C1 segment of cervical spinal cord (tissue), 14 donors: ENCODE measurements around the gene VIPR2.

ENCODE experiments used
- DNase-seq, 14 donors: peaks; one replicate each; lab custom pipeline; 2025; lab: John Stamatoyannopoulos, UW

The VIPR2 gene

DNA sequence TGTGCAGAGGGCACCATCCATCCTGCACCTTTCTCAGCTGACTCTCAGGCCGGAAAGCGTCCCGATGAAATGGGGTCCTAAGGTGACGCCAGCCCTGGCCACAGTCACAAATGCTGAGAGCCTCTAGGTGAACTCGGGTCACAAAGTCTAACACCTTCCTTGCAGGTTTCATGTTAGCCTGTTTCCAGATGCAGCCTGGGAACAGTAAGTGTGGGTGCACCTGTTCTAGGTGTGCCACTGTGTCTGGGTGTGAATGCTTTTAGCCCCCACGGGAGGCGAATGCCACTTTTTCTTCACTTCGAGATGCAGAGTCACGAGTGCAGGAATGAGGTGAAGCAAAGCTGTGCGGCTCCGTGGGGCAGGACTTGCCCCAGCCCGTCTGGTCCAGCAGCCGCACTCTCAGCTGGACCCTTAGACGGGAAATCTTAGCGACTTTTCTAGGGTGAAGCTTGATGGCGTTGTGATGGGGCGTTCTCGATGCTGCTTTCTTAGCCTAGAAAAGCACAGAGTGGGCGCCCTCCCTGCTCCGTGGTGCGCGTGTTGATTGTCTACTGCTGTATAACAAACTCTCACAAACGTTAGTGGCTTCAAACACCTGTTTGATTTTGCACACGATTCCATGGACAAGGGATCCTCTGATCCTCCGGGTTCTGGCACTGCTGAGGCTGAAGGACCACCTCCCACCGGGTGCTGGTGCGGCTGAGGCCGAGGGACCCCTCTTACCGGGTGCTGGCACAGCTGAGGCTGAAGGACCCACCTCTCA, 13.6 kb upstream of the VIPR2 start:
- no peak for DNase-seq

DNA sequence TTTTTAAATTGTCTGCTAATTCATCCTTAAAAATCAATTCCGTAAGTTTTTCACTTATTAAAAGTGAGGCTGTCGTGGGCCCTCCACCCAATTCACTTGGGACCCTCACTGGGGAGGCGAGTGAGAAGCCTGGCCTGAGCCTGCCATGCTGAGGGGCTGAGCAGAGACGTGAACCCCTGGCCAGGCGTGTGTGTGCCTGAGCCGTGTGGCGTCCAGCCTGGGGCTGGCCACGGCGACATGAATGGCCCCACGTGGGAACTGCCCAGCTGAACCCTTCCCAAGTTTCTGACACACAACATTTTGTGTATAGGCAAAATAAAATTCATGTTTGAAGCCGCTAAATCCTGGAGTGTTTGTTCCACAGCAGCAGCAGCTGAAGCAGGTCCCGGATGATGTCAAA, 13.0 kb upstream of the VIPR2 start:
- DNase-seq = no peak

DNA sequence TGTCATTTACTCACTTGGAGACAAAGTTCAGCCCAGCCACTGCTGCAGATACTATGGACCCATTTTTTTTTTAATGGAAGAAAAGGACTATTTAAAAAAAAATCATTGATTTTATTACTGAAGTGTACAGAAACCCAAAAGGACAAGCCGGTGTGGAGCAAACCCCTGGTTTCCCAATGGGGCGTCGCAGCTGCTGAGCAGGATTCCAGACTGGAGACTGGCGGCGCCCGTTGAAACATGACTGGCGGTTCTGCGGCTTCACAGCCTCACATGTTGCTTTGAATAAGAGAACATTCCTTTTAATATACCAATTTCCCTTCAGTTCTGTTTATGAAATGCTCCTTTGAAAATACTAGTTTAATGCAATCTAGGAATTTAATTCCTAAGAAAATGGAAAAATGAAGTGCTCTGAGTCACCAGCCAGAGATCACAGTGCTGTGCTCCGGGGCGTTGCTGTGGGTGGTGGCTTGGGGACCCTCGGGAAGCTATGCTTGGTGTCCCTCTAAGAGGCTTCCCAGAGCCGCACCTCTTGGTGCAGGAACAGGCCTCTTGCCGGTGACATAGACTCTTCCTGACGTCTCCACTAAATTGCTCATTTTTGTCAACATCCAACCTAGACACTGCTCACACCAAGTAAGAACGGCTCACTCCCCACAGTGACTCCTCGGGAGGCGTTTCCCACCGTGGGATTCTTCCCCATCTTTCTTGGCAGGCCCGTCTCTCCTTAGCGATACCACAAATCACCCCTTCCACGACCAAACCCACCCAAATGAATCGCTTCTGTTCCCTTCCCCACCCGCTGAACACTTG, 12.0 kb upstream of the VIPR2 start:
- DNase-seq = no peak

DNA sequence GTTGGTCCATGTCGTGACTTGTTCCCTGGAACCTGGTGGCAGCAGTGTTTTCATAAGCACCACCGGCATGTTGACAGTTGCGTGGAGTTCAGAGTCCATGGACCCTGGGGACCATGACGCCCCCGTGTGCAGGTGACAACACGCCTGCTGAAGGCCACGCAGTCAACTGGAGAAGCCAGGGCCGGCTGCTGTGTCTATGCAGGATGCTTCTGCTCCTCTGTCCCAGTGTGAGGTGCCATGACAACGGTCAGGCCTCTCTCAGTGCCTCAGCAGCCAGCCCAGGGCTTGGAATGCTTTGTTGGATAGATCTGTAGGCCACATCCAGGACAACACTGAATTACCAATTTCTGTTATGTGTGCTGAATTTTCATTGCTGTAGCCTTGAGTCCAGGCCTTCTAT, 10.7 kb upstream of the VIPR2 start:
- DNase-seq = peak in 1 of 14 donors; percentile 9

DNA sequence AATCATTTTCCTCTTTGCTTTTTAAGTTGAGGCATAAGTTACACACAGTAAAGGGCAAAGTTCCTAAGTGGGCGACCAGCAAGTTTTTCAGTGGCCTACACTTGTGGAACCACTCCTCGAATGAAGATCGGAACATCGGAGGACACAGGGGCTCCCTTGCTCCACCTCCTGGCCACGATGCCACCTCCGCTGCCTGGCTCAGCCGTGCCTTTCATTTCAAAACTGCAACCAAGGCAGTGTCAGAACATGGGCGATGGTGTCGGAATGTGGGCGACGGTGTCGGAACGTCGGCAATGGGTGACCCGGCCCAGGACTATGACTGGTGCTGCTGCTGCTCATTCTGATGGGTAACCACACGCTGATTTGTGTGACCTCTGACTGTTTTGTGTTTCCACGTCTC, 9.6 kb upstream of the VIPR2 start:
- no peak for DNase-seq

DNA sequence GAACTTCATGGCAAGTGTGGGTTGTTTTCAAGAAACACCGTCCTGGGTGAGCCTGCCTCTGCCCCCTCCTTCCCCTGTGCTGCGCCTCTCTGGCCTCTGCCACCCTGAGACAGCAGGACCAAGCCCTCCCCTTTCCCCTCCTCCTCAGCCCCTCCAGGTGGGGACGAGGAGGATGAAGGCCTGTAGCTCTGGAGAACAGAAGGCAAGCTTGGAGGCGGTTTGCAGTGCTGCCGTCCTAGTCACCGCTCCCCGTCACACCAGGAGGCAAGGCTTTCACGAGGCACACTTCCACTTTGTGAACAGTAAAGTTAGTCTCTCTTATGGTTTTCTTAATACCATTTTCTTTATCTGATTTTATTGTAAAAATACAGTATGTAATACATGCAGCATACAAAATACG, 8.8 kb upstream of the VIPR2 start:
- no peak for DNase-seq

DNA sequence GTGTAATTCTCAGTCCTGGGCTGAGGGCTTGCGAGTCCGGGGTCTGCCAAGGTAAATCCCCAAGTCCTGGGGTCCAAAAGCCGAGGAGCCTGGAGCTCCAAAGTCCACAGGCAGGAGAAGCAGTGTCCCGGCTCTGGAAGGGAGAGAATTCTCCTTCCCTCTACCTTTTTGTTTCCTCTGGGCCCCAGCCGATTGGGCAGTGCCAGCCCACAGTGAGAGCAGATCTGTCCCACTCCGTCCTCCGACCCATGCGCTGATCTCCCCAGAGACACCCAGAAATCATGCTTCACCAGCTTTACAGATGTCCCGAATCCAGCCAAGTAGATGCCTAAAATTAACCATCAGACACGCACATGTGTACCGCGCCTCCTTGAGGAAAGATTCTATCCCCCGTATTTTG, 8.1 kb upstream of the VIPR2 start:
- DNase-seq = no peak

DNA sequence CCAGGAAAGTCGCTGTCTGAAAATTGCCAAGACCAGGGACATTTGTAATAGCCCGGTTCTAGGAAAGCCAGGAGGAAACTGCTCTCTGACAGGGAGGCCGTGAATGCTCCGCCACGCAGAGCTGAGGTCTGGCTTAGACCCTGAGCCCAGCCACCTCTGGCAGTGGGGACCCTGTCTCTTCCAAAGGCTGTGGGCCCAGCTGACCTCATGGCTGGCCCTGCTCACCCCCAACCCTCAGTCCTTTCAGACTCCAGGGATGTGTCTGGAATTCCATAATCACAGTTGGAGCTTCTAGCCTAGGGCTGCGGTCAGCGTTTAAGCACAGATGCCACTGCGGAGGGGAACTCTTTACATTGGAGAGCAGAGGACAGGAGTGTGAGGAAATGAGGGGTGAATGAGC, 6.6 kb upstream of the VIPR2 start:
- no peak for DNase-seq

DNA sequence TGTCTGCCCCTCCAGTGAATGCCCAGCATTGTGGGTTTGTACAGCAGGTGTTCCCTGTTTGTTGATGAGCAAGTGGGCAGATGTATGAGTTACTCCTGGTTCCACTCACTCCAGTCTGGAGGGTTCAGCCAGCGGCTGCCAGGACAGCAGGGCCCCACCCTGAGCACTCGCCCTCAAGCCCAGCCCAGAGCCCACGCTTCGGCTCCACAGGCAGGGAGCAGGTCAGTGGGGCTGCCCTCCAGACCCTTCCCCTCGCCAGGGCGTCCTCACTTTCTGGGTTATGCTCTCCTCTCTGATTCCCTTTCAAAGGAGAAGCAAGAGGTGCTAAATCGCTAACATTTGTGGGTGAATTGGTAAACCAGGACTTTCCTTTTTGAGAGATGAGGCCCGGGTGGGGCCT, 4.8 kb upstream of the VIPR2 start:
- no peak for DNase-seq

DNA sequence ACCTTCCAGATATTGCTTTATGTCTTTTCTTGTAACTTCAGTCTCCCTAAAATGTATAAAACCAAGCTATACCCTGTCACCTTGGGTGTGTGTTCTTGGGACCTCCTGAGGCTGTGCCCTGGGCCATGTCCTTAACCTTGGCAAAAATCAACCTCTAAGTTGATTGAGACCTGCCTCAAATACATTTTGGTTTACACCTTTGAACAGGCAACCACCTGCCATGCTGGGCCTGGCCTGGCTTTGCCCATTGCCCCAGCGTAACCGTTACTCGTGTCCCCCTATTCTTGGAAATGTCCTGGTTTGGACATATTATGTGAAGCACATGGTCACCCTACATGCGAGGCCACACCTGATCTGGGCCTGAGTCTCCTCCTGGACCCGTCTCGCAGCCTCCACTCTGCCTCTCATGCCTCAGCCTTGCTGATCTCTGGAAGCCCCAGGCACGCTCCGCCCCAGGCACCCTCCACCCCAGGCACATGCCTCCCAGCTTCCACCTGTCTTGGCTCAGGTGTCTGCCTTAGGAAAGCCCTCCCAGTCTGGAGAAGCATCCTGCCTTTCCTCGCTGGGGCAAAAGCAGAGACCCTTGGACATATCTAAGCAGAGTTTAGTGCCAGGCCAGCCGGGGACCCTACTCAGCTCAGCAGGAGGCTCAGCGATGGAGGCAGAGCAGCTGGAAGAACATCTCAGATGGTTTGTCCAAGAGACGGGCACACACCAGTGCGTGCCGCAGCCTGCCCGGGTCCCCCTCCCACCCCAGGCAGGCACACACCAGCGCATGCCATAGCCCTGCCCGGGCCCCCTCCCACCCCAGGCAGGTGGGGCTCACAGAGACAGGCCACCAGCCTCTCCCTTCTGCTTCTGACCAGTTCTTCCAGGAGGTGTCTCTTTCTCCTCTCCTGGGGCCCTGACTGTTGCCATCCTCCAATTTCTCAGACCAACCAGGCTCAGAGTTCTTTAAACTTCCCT, 4.0 kb upstream of the VIPR2 start:
- DNase-seq = no peak

DNA sequence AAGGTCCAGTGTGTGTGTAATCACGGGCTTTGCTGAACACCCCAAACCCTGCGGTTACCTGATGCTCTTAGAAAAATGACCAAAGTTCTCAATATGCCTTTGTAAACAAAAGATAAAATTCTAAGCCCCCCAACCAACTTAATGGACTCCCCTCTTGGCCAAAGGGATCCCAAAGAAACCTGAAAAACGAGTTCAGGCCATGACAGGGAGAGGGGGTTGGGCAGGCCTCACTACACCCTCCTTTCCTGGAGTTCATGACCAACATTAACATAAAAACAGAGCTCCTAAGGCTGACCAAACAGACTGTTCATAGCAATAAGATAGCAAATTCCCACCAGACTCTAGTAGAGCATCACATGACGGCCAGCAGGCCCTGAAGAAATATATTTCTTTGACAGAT, 3.0 kb upstream of the VIPR2 start:
- DNase-seq = no peak

DNA sequence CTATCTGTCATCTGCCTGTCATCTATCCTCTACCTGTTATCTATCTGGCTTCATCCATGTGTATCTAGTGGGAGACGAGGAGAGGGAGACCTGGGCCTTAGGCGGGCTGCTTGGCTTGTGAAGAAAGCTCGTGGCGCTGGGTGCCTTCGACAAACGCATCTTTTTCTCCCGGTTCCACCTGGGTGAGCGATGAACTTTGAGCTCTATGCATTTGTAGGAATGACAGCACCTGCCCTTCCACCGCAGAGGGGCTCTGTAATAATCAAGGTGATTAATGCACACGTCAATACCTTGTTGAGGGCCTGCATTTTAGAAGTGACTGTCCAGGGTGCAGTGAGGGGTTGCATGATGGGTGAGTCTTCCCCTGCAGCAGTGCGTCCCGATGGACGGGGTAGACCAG, 2.6 kb upstream of the VIPR2 start:
- no peak for DNase-seq

DNA sequence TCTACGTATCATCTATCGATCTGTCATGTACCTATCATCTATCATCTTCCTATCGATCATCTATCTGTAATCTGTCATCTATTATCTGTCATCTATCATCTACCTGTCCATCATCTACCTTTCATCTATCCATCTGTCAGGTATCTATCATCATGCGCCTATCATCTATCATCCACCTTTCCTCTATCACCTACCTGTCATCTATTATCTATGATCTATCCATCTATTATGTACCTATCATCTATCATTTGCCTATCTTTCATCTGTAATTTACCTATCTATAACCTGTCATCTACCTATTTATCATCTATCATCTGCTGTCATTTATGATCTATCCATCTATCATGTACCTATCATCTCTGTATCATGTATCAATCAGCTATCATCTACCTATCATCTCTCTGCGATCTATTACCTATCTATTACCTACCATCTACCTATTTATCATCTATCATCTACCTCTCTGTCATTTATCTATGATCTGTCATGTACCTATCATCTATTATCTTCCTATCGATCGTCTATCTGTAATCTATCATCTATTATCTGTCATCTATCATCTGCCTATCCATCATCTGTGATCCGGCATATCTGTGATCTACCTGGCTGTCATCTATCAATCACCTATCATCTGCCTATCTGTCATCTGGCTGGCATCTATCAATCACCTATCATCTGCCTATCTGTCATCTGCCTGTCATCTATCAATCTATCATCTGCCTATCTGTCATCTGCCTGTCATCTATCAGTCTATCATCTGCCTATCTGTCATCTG, 1.6 kb upstream of the VIPR2 start:
- no peak for DNase-seq

DNA sequence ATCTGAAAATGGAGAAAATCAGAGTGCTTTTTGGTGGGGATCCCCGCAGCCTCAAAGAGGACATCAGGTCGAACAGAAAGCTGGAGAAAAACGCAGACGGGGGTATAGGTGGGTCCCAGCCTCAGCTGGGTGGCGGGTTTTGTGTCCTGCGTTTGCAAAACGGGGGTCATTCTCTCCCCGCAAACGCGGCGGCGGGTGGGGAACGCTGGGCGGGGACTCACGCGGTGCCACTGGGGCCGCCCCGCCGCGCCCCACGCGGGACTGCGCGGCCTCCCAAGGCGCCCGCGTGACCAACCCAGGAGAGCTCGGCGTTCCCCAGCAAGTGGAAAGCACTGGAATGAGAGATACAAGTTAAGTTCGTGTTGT, 806 bp upstream of the VIPR2 start:
- DNase-seq = no peak

DNA sequence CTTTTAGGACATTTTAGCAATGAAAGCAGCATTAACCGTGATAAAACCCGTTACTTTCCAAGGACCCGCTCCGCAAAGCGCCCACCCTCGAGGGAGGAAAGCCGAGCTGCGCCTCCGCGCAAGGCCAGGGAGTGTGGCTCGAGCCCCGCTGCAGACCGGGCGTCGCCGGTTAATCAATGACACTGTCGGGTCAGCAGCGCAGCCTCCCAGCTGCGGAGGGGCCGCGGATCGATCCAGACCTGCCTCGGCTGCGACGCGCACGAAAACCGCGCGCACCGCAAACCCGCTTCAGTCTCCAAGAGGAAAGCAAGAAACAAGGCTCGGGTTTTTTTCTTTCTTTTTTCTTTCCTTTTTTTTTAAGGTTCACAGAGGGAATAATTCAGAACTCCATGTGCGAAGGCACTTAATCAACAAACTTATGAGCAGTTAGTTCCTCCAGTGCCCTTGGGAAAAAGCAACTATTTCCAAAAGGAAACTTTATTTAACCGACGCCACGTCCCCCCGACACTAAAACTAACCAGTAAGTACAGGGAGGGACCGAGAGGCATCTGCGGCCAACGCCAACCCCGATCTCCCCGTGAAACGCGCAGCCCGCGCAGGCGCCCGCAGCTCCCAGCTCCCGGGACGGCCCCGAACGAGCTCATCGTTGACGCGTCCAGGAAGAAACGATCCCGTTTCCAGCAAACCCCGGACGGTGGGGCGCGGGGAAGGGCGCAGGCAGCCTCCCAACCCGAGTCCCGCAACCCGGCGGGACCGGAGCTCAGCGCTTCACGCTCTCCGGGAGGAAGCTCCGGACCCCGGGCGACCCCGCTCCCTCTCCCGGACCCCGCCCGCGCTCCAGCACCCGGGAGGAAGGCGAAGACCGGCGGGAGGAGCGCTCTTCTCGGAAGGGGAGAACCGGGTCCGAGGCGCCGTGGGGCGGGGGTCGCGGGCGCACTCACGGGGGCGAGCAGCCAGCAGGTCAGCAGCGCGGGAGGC, 598 bp downstream of the VIPR2 start:
- DNase-seq = no peak

DNA sequence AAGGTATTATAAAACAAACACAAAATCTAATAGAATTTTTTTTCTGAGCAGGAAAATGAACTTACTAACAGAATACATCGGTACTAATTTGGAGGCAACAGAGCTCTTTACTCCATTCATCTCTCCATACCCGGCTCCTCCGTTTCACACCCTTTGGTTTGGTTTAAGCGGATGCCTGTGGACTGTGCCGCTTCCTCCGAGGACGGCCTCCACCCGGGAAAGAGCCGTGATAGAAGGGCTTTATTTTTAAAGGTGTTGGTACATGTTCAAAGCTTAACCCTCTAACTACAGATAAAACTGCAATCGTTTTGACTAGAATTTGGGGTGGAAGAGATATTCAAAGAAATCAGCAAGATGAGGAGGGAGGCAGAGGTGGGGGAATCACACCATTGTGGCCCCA, 1.9 kb downstream of the VIPR2 start:
- no peak for DNase-seq

DNA sequence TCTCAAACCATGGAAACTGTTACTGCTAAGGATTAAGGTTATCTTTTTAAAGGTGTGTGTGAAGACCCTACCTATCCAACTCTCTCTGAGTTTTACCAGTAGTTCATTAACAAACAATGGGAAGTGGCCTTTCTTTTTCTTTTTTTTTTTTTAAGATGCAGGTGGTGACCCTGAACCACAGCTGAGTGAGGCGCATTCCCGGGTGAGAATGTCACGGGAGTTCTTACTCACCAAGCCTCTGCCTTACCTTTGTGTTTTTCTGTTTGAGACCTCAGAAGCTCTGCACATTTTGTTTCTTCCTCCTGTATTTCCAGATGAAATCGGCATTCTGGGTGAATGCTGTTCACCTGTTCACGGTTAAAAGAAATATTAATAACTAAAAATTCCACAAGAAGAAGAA, 2.5 kb downstream of the VIPR2 start:
- no peak for DNase-seq

DNA sequence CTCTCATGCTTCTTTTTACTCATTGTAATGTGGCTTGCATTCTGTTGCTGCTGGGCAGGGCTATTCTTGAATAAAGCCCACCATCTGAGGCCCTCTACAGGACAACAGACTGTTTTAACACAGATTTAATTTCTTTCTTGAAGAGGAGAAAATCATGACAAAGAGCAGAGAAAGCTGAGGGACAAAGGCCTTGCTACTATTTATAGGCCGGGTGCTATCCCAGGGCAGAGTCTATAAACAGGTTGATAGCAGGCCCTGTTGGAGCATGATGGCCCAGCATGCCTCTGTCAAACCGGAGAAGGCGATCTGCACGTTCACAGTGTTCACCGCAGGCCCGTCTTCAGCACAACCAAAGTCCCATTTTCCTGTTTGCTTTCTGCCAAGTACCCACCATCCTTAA, 3.0 kb downstream of the VIPR2 start:
- no peak for DNase-seq

DNA sequence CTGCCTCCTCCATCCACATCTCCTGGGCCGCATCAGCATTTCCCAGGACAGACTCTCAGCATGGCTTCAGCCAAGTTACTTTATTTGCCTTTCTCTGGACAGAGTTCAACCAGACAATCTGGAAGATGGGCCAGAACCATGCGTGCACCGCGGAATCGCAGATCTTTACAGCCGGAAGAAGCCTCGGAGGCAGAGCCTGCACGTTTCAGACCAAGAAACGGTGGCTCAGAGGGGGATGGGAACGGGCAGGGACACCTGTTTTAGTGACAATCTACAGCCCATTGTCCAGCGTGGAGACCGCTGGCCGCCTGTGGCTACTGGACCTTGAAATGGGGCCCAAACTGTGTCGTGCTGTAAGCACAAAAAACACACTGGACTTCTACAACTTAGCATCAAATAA, 3.5 kb downstream of the VIPR2 start:
- DNase-seq = no peak
